Dermis blood vessel endothelial cell (primary cell): ENCODE measurements around the gene RTN4. TPM values are rescaled to one million over a fixed set of nuclear protein-coding genes. Genes with fewer than 3 reads are reported as not detected.
"Not testable (repeated sequence)": the region's sequence is repeated elsewhere in the genome, so short reads cannot be mapped to it uniquely, and the experiment has no call there.

Experiments used
- DNase-seq: peaks from one replicate; pipeline ENCODE4 v3.0.0; 2010
- total RNA-seq: library from RNA; depleted of rRNA; stranded (reverse); fragments of >200 nt; gene quantifications from 2 replicates; pipeline ENCODE4 v1.2.3, GENCODE V29; 2014

RTN4 gene
- total RNA-seq, 1 donor from 2014 or later = 118 TPM

DNA sequence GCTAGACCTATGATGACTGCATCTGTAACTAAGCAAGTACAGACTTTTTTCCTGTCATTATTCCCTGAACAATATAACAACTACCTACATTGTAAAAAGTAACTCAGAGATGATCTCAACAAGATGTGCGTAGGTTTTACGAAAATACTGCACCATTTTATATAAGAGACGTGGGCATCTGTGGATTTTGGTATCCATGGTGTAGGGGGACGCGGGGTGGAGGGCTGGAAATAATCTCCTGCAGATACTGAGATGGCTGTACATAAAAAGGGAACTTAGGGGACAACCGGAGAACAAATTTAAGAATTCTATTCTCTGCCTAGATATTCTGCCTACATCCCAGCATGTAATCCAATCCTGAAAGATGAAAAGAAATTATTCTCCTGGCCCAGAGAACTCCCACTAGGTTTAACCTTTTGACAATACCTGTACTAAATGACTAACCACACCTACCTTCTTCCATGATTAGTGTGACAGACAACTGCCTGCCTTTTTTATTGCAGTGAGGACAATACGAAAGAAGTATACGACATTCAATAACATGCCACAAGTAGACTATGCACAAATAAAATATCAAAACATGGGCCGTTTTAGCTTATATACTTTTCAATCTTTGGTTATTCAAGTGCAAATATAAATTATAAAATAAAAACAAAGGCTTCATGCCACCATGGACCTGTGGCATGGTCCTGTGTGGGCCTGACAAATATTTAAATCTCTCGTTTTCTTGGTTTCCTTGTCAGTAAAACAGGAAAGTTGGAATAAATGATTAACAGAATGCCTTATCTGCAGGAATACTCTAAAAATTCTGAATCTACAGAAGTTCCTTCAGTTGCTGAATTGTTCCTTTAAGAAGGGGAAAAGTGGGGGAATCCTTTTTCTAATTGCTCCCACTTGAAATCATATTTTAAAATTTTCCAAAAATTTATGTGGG lies 46.3 kb downstream of the RTN4 start:
- peak; percentile 22 for DNase-seq

- no peak for DNase-seq
Observed at GRCh38 chr2:55001716-55002115, 48.5 kb downstream of the RTN4 start.

GRCh38 chr2:55000341-55000740 lies 49.9 kb downstream of the RTN4 start:
- DNase-seq = no peak

- DNase-seq = peak; percentile 37
Observed at GRCh38 chr2:54999182-54999581, 51.1 kb downstream of the RTN4 start.

DNA sequence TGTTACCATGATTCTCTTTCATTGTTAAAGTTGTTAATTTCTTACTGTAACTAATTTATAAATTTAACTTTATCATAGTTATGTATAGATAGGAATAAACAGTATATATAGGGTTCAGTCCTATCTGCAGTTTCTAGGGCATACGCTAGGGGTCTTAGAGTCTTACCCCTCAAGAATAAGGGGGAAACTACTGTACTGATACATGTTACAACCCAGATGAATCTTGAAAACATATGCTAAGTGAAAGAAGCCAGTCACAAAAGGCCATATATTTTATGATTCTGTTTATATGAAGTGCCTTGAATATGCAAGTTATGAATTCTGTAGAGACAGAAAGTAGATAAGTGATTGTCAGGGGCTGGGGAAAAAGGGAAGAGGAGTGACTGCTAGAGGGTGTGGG lies 52.4 kb downstream of the RTN4 start:
- no peak for DNase-seq

DNA sequence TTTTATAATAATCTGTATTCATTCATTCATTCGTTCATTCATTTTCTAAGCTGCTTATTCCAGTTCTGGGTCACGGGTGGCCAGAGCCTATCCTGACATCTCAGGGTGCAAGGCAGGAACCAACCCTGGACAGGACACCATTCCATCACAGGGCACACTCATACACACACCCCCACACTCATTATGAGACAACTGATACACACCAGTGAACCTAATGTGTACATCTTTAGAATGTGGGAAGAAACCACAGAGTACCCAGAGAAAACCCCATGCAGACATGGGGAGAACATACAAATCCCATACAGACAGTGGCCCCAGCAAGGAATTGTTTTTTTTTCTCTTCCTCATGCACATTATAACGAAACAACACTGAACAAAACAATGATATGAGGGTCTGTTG lies 54.7 kb downstream of the RTN4 start:
- DNase-seq = no peak

DNA sequence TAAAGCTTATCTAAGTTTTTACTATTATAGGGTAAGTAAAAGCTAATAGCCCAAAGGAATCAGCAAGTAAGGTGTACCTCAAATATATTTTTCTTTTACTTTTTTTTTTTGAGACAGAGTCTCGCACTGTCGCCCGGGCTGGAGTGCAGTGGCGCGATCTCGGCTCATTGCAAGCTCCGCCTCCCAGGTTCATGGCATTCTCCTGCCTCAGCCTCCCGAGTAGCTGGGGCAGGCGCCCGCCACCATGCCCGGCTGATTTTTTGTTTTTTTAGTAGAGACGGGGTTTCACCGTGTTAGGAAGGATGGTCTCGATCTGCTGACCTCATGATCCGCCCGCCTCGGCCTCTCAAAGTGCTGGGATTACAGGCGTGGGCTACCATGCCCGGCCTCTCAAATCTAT lies 59.6 kb downstream of the RTN4 start:
- DNase-seq = not testable (repeated sequence)

- no peak for DNase-seq
Observed at GRCh38 chr2:54988612-54989011, 61.6 kb downstream of the RTN4 start.

GRCh38 chr2:54986264-54986663 lies 64.0 kb downstream of the RTN4 start:
- DNase-seq = no peak

DNA sequence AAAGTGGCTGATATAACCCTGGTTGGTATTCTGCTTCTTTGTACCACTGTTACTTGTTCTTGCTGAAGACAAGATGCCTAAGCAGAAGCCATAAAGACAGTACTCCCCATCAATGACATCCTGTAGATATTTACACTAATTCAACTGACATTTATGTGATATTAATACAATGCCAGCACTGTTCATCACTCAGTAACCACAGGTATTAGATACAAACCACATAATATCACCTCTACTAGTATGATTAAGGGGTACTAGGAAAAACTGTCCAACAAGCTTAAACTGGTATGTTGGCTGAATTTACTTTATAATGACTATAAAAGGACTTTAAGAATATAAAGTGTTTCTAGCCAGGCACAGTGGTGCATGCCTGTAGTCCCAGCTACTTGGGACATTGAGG lies 65.8 kb downstream of the RTN4 start:
- DNase-seq = no peak

GRCh38 chr2:54983345-54984220 lies 66.7 kb downstream of the RTN4 start:
- DNase-seq = peak; percentile 41

- no peak for DNase-seq
Observed at GRCh38 chr2:54981385-54981784, 68.9 kb downstream of the RTN4 start.

- DNase-seq = peak; percentile 35
Observed at GRCh38 chr2:54979321-54980044, 70.8 kb downstream of the RTN4 start.

DNA sequence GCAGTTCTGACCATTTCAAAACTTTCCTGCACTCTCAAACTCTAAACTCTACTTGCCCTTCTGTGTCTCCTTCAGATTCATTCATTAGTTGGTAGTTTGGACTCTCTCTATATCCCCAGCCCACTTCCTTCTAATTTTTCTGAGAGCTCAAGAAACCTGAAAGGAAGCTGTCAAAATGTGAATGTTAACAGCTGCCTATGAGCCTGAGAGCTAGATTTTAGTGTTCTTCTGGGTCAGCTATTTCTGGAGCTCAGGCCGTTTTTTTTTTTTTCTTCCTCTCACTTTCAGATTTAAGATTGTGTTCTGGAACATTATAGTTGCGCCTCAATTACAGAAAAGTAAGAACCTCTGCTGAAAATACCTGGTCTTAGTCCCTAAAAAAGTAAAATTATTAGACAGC lies 73.1 kb downstream of the RTN4 start:
- DNase-seq = no peak

GRCh38 chr2:54975598-54976492 lies 74.4 kb downstream of the RTN4 start:
- no peak for DNase-seq

GRCh38 chr2:54975175-54975574 lies 75.1 kb downstream of the RTN4 start:
- no peak for DNase-seq

DNA sequence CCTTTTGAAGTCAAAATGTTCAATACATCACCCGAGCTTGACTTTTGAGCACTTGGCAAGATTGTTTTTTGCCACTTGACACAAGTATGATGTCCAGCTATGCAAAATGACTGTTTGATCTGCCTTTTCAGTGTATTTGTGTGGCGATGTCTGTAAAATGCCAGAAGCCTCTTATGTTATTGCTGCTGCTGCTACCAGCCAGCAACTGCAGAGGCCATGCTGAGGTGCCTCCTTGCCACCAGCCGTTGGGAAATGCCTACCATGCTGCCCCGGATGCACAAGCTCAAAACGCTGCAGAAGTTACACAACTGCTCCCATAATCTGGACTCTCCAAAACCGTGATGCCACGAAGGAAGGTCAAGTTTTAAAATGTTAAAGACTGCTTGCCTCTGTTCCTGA lies 80.3 kb downstream of the RTN4 start:
- no peak for DNase-seq

GRCh38 chr2:54969295-54969939 lies 80.8 kb downstream of the RTN4 start:
- no peak for DNase-seq

DNA sequence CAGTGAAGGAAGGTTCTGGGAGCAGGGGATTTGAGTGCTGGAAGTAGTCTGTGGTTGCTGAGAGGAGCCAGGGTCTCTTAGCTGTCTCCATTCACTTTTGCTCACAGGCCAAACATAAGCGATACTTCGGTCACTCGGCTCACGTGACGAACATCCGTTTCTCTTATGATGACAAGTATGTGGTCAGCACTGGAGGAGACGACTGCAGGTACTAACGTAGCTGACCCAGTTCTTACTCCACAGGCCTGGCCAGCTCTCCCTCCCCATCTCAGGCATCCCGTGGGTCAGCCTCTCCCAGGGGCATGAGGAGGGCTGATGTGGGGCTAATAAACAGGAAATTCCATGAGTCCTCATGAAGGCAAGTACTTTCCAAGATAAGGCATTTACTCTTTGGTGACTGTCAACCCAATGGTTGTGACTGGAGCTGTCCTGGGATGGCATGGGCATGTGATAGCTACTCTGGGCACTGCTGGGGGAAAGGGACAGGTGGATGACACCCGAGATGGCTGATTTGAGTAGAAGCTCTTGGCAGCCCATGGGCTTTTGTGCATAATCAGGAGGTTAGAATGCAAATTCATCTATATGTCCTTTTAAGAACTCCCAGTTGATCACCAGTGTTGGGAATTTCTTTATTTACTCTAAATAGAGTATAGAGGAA lies 81.6 kb downstream of the RTN4 start:
- peak; percentile 16 for DNase-seq

DNA sequence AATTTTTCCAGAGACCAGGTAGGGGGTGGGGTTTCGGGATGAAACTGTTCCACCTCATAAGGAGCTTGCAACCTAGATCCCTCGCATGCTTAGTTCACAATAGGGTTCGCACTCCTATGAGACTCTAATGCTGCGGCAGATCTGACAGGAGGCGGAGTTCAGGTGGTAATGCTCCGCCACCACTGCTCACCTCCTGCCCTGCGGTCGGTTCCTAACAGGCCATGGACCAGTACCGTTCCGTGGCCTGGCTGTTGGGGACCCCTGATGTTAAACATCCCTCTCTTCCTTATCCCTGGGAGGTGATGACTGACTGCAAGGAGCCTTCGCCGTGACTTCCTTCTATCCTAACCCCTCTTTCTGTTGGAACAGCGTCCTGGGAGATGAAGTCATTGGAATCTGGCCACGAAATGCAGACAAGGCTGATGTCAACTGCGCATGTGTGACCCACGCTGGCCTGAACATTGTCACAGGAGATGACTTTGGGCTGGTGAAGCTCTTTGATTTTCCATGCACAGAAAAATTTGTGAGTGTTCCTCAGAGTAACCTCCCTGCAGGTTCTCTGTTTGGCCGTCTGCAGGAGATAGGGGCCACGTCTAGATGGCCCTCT lies 82.4 kb downstream of the RTN4 start:
- no peak for DNase-seq
